Activated T-helper 1 cell treated with anti-CD3 and anti-CD28 coated beads, Interleukin-2, amount 50 U/mL, for 16 hours (primary cell): ENCODE measurements around the gene STK11IP.

Source experiments
- DNase-seq, 2 donors: peaks; one replicate each; pipeline ENCODE4 v3.0.0-alpha.2; 2020; ENCODE audit warnings: low read depth in 1 of 2, low spot score in 1 of 2

STK11IP gene

GRCh38 chr2:219614076-219614860, 16.6 kb downstream of the STK11IP start:
- no peak for DNase-seq

DNA sequence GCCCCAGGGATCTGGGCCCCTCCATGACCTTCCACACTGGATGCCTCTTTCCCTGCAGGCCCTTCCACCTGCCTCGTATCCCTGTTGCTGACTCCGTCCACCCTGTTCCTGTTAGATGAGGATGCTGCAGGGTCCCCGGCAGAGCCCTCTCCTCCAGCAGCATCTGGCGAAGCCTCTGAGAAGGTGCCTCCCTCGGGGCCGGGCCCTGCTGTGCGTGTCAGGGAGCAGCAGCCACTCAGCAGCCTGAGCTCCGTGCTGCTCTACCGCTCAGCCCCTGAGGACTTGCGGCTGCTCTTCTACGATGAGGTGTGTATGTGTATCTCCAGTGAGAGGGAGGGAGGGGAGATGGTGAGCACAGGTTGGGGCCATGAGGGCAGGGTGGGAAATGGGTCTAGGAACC, 17.4 kb downstream of the STK11IP start:
- no peak for DNase-seq

DNA sequence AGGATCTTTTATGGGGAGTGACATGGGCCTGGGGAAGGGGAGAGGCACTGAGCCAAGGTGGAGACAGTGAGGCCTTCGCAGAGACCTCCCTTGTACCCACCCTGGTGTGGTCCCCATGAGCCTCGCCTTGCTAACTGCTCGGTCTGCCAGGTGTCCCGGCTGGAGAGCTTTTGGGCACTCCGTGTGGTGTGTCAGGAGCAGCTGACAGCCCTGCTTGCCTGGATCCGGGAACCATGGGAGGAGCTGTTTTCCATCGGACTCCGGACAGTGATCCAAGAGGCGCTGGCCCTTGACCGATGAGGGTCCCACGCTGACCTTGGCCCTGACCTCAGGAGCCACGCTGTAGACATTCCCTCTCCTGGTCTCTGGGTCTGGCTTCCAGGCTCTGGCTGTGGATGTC, 18.2 kb downstream of the STK11IP start:
- no peak for DNase-seq

DNA sequence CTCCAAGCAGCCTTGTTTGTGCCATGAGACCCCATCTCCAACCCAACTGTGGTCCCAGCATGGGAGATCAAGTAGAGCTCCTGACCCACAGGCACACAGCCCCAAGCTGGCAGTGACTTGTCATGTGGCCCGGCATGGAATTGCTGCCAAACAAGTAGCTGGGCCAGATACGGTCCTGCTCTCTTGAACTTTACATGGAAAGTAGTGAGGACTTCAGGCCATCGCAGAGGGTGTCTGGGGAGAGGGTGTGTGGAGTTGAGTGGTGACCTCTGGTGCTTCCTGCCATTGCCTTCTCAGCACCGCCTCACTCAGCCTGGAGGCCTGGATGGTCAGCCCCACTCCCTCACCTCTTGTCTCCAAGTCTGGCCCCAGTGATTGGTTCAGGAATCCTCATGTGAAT, 18.9 kb downstream of the STK11IP start:
- no peak for DNase-seq

DNA sequence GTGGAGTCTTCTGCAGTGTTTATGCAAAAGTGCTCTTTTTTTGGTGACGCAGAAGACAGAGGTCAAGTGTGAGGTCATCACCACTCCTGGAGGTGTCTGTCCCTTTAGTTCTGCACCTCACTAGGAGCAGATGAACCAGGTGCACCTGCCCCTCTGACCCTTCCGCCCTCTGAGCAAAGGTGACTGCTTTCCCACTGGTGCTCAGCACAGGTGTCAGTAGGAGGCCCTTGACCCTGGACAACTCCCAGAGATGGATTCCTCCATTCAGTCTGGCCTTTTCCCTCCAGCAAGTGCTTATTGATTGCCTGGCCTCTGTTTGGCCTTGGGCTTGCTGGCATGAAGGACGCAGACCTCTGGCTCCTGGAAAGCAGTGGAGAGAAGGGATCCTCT, 21.1 kb downstream of the STK11IP start:
- no peak for DNase-seq

DNA sequence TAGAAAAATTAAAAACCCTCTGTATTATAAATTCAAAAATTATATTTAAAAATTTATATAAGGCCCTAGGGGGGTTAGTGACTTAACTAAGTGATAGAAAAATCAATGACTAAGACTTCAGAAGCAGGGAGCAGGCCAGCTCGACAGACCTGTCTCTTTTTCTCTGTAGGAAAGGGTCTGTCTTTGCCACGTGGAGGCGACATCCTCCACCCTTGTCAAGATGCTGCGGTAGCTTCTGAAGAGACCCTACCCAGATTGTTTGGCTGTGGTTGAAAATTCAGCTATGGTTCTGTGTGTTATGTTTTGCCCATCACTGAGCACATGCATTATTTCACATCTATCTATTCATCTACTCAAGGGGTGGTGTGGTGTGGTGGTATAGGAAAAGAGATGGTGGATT, 21.6 kb downstream of the STK11IP start:
- DNase-seq: no peak

GRCh38 chr2:219620546-219620945, 22.9 kb downstream of the STK11IP start:
- no peak for DNase-seq

GRCh38 chr2:219621935-219622334, 24.3 kb downstream of the STK11IP start:
- DNase-seq: no peak

DNA sequence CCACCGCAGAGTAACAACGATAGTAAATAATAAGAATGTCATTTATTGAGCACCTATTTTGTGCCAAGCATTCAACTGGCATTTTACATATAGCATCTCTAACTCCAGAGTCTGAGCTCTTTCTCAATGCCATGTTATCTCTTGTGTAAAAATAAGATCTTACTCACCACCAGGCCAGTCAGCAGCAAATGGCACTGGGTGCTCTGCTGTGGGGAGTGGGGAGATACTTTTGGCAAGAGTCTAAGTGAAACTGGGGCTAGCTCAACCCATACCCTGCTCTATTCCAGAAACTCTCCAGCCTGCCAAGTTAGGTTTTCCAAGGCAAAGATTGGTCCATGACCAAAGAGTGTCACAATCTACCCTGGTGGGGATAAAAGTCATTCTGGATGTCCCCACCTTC, 24.8 kb downstream of the STK11IP start:
- DNase-seq: no peak

DNA sequence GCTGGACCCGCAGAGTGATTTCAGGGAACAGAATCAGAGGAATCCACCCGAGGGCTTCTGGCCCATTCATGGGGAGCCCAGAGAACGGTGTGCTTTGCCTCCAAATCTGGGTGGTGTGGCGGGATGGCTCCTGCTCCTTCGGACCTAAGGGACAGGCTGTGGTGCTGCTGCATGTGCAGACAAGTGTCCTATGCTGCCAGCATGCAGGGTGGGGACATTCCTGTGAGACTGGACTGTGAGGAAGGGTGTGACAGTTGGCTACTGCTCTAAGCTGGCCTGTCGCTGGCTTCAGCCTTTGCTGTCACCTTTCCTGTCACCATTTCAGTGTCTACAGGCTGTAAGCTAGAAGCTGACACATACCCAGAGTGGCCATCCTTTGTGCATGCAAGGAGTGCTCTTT, 26.9 kb downstream of the STK11IP start:
- DNase-seq: no peak

DNA sequence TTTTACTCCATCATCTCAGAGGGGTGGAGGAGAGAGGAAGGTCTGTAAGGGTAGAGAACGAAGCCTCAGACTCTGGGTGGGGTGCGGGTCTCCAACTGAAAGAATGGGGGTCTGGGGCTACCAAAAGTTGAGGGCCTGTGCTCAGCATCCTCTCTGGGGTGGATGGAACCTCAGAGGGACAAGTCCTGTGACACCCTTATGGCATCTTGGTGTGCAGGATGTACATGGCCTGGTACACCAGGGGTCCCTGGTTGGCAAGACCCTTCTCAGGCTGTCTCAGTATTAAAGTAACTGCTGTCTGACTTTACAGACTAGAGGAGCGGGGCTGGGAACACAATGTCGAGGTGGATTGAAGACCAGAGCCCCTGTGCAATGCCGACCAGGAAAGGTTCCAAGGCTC, 27.5 kb downstream of the STK11IP start:
- no peak for DNase-seq

DNA sequence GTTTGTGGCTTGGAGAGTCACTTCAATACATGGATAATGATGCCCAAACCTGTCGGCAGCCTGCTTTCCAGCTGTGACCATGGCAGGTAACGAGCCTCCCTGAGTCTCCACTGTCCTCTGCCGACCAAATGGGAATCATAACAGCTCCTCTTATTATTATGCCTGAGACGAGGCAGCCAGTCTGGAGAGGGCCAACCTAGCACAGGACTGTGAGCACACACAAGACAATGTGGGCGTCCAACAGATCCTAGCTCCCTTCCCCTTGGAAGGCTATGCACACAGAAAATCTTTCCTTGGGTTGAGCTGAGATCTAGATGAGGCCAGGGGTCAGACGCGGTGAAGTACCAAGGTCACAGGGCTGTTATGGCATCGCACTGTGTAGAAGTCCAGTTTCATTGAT, 28.9 kb downstream of the STK11IP start:
- DNase-seq: no peak

- no peak for DNase-seq
Observed at GRCh38 chr2:219627103-219628100, 29.7 kb downstream of the STK11IP start, which contains the start of gene SLC4A3. Gene SLC4A3 (plus strand): TSS chr2:219627630. CDS start chr2:219627993, 363 bp downstream.

DNA sequence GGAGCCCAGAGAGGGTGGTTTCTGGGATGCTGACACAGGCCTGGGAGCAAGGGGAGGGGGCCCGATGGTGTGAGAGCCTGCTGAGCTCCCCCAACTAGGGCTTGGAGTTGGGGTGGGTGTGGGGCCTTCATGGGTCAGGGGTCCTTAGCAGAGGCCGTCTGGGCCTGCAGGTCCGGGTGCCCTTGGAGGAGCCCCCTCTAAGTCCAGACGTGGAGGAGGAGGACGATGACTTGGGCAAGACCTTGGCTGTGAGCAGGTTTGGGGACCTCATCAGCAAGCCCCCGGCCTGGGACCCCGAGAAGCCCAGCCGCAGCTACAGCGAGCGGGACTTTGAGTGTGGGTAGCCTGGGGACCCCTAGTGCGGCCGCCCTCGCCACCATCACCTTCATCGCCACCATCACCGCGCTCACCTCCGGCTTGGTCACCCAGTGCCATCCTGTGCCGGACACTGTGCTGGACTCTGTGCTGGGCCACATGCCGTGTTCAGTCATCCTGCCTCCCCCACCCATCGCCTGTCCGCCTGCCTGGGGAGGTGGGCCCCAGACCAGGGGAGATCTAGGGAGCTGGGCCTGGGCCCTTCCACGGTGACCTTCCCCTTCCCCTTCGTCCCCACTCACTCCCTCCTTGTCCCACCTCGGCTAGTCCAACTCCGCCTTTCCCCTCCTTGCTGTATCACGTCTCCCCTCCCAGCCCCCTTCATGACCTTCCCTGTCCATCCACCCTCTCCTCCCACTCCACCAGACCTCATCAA, 30.8 kb downstream of the STK11IP start:
- DNase-seq: no peak

DNA sequence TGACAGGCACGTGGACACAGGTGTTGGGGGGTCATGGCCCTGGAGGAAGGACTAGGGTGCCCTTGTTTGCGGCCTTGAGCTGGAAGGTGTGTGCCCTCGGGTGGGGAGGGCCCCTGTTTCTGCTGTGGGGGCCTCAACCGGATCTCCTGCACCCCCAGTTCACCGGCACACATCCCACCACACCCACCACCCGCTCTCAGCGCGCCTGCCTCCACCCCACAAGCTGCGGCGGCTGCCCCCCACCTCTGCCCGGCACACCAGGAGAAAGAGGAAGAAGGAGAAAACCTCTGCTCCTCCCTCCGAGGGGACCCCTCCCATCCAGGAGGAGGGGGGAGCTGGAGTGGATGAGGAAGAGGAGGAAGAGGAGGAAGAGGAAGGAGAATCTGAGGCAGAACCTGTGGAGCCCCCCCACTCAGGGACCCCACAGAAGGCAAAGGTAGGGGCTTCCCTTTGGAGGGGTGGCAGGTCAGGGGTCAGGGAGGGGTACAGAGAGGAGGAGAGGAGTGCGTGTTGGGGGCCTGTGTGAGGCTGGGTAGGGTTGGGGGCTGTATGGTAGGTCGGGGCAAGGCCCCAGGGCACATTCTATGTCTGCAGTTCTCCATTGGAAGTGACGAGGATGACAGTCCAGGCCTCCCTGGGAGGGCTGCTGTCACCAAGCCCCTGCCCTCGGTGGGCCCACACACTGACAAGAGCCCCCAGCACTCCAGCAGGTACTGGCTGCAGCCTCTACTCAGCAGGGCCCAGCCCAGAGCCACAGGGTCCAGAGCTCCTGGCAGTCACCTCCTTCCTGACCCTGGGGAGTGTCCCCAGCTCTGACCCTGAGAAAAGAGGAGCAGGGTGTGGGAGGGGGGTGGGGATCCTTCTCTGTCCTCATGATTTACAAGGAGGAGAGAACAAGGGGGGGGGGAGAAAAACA, 31.6 kb downstream of the STK11IP start:
- no peak for DNase-seq

DNA sequence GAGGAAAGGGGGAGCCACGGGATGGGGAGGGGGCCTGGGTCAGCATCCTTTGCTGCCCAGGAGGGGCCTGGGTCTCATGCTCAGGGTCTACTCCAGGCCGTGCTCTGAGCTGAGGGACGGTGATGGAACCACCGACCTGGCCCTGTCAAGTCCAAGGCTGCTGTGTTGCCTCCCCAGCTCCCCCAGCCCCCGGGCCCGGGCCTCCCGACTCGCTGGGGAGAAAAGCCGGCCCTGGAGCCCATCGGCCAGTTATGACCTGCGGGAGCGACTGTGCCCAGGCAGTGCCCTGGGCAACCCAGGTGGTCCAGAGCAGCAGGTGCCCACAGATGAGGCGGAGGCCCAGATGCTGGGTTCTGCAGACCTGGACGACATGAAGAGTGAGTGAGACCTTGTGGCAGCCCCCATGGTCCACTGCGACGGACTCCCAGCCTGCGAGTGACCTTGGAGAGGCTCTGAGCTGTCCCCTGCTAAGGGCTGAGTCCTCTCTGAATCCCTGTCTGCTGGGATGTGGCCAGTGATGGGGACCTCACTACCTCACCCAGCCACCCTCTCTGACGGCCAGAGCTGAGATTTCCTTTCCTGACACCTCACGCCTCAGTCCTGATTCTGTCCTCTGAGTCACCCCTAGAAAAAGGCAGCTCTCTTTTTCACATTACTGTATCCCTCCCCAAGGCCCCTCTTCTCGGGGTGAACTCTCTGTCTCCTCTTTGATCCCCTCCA, 32.5 kb downstream of the STK11IP start:
- no peak for DNase-seq

GRCh38 chr2:219630770-219631405, 33.2 kb downstream of the STK11IP start:
- DNase-seq: no peak

DNA sequence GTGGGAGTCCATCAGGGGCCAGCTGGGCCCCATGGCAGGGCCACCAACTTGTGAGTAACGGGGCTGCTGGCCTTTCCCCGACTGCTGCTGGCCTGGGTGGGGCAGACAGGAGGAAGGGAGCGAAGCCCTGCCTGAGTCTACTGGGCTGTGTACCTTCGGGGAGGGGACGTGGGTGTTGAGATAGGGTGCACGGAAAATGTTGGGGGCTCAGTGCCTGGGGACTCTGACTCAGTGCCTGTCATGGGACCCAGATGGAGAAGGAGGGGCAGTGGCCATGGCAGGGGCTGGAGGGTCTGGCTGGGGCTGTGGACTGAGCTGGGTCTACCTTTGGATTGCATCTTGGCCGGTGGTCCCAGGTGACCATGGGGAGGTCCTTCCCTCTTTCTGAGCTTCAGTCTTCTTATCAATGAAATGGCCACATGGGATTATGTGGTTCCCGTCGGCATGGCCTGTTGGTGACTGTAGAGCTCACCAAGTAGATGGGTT, 33.8 kb downstream of the STK11IP start:
- DNase-seq: no peak
